ENCODE data around the gene DCPS.

DNA sequence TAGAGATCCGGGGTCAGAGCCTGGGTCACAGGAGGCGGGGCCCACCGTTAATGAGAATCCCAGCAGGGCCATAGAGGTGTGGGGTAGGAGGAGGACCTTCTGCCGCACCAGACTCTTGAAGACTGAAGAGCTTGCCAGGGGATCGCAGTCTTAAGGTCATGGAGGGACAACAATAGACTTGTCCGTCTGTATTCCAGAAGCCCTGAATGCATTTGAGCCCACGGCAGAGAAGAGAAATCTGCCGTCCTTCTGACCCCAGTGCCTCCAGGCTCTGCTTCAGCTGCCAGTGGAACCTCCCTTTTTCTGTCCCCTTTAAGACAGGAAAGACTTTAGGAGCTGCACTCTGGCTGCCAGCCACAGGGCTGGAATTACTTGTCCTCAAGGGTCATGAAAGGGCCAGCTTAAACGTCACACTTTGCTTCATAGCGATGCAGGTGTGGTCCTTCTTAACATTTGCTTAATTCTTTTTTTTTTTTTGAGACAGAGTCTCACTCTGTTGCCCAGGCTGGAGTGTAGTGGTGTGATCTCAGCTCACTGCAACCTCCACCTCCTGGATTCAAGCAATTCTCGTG is 36.1 kb downstream of the DCPS start:
- TF ChIP-seq, protein P1, sequence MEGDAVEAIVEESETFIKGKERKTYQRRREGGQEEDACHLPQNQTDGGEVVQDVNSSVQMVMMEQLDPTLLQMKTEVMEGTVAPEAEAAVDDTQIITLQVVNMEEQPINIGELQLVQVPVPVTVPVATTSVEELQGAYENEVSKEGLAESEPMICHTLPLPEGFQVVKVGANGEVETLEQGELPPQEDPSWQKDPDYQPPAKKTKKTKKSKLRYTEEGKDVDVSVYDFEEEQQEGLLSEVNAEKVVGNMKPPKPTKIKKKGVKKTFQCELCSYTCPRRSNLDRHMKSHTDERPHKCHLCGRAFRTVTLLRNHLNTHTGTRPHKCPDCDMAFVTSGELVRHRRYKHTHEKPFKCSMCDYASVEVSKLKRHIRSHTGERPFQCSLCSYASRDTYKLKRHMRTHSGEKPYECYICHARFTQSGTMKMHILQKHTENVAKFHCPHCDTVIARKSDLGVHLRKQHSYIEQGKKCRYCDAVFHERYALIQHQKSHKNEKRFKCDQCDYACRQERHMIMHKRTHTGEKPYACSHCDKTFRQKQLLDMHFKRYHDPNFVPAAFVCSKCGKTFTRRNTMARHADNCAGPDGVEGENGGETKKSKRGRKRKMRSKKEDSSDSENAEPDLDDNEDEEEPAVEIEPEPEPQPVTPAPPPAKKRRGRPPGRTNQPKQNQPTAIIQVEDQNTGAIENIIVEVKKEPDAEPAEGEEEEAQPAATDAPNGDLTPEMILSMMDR (IDR thresholded peaks at IDR 0.05; ENCODE audit: insufficient read depth, low read length, poor library complexity, severe bottlenecking) = no peak
- no peak for TF ChIP-seq EZH2phosphoT487 (conservative IDR thresholded peaks at IDR 0.05; ENCODE audit: low read length)

All from SU-DHL-6 (cell line).